Activated CD4-positive, alpha-beta T cell treated with anti-CD3 and anti-CD28 coated beads, Interleukin-2, amount 10 ng/mL, durations not matched to agents 7 days and 5 days (primary cell): ENCODE results near the gene PRCC. TPM values are rescaled to one million over a fixed set of nuclear protein-coding genes. Genes with fewer than 3 reads are reported as not detected.

Experiments
- CTCF ChIA-PET: fragments of 350-600 bp; sonication (Branson Sonifier 250); formaldehyde crosslinking; loops from one replicate; lab custom pipeline; 2021; ENCODE audit warnings: antibody characterized with exemption; lab: Charles Lee
- POLR2A ChIA-PET: fragments of 350-600 bp; sonication (Branson Sonifier 250); formaldehyde crosslinking; loops from one replicate; lab custom pipeline; 2021; ENCODE audit warnings: antibody characterized with exemption; lab: Charles Lee
- DNase-seq: peaks from one replicate; pipeline ENCODE4 v3.0.0-alpha.2; 2020
- H3K27ac Mint-ChIP-seq: one replicate; pipeline ENCODE4 v1.8.0; 2021; ENCODE audit warnings: mild to moderate bottlenecking, moderate library complexity, mixed read lengths
- H3K27me3 Mint-ChIP-seq: one replicate; pipeline ENCODE4 v1.8.0; 2021; ENCODE audit warnings: mixed read lengths
- H3K36me3 Mint-ChIP-seq: one replicate; pipeline ENCODE4 v1.8.0; 2021; ENCODE audit warnings: low read depth, mixed read lengths
- H3K4me1 Mint-ChIP-seq: one replicate; pipeline ENCODE4 v1.8.0; 2021; ENCODE audit warnings: mixed read lengths
- H3K4me3 Mint-ChIP-seq: one replicate; pipeline ENCODE4 v1.8.0; 2021; ENCODE audit warnings: mild to moderate bottlenecking, moderate library complexity, mixed read lengths
- H3K9me3 Mint-ChIP-seq: one replicate; pipeline ENCODE4 v1.8.0; 2021; ENCODE audit warnings: mixed read lengths
- total RNA-seq, 2 experiments: library from RNA; stranded (reverse); gene quantifications; one replicate each; pipeline ENCODE4 v1.2.3, GENCODE V29; 2021

PRCC gene
- total RNA-seq, 2 experiments from 2014 or later, result 70.6 to 87.7 TPM

- Mint-ChIP-seq H3K4me1 (peaks cover 76% of the 10 kb centered on the region), H3K27me3 (no peaks in the 10 kb centered on the region), H3K27ac (peak overlapping the region; percentile 91), H3K4me3 (no peak overlapping the region), H3K9me3 (no peaks in the 10 kb centered on the region), H3K36me3 (peaks cover 70% of the 10 kb centered on the region)
- DNase-seq, result no peak
- CTCF ChIA-PET, result interaction anchor here (1.6 to 2.0 kb wide), 2 partner anchors 15 to 21 kb away, joined by 5 to 6 read pairs; no protein-coding TSS in a partner anchor
- POLR2A ChIA-PET, result no interaction called here
Measured at GRCh38 chr1:156745881-156746280, 21.5 kb upstream of the PRCC start.

DNA sequence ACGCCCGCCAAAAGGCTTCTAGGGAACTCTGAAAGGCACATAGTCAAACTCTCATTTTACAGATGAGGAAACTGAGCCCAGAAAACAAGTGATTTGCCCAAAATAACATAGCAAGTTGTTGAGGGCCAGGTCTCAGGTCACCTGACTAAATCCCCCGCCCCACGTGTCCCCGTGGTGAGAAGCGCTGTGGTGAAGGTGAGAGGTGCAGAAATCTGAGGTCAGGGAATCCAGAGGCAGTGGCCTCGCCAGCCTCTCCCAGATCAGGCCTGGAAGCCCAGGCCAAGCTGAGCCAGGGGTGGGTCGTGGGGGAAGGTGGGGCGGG lies 21.0 kb upstream of the PRCC start:
- ChIA-PET CTCF (interaction anchor here (1.6 to 2.0 kb wide), 2 partner anchors 14 to 21 kb away, joined by 5 to 6 read pairs; no protein-coding TSS in a partner anchor), POLR2A (no interaction called here)
- Mint-ChIP-seq H3K27me3 (no peaks in the 10 kb centered on the region), H3K4me3 (peak overlapping the region; percentile 95), H3K36me3 (peaks cover 67% of the 10 kb centered on the region), H3K27ac (peak overlapping the region; percentile 91), H3K9me3 (no peaks in the 10 kb centered on the region), H3K4me1 (peaks cover 72% of the 10 kb centered on the region)
- DNase-seq, result no peak

DNA sequence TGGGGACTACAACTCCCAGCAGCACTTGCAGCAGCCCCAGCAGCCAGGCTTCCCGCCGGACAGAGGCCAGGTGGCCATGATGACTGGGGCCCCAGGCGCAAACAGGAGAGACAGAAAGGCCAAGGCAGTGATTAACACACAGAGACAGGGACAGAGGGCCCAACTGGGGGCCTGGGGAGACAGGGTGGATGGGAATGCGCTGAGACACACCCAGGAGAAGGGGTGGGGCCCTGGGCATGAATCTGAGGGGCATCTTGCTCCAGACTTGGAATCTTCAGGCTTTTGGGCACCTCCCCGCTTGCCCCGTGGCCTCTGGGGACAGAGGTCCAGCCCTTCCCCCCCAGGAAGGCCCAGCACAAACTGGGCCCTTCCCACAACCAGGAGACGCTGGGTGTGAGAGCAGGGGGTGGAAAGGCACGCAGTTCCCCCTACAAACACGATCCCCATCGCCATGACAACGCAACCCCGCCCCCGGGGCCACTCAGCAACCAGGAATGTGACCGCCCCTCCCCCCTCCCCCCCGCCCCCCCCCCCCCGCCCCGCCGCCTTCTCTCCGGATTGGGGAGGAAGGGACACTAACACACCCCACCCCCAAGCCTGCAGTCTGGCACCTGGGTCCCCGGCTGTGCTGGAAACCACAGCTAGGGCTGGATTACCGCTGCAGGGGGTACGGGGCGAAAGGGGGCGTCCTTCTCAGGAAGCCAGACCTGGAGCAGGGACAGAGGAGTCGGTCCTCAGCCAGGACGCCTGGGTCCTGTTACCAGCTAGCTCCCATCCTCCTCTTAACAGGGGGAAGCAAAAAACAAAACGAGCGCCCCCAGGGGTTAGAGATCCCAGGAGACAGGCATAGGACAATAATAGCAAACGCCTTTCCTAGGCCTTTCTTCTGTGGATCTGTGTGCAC lies 20.4 kb upstream of the PRCC start:
- Mint-ChIP-seq H3K27ac (peak overlapping the region; percentile 91), H3K4me1 (peaks cover 68% of the 10 kb centered on the region), H3K36me3 (peaks cover 62% of the 10 kb centered on the region), H3K27me3 (no peaks in the 10 kb centered on the region), H3K4me3 (peak overlapping the region; percentile 95), H3K9me3 (no peaks in the 10 kb centered on the region)
- ChIA-PET CTCF (interaction anchor here (0.8 to 2.0 kb wide), 8 partner anchors 14 to 145 kb away, joined by 3 to 15 read pairs (median 4); partner anchors contain the start of gene PRCC), POLR2A (no interaction called here)
- peak; percentile 52 for DNase-seq

DNA sequence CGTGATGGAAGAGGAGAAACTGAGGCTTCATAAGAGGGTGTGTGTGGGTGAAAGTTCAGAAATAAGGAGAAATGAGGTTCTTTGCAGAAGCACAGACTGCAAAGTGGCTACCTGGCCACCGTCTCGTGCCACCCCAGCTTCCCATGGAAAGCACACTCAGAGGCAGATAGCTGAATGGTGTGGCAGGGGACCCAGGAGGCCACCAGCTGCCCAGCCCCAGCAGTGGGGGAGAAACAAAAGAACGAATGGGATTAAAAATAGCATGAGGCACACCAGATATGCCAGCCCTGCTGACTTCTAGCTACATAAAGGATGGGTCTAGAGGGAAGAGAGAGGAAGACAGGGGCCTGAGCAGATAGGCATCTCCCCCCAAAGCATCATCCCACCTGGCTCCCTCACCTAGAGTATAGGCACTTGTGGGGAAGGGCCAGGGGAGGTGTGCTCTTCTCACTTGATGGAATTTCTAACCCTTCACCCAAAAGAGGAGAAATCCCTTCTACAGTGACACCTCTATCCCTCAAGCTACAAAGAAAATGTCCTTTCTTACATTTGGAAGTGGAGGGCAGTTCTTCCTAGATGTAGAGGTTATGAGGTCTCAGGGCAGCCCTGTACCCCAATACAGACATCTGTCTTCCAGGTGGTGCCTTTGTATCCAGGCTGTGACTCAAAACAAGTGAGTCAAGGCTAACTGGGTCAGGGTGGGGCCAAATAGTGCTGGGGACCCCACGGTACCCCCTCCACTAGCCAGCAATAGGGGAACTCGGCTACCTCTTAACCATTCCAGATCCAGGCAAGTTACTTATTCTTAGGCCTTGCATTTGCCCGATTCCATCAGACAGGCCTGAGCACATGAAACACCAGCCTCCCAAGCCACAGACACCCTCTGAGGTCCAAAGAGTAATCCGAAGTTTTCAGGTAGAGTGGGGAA lies 19.3 kb upstream of the PRCC start:
- POLR2A ChIA-PET, result no interaction called here
- Mint-ChIP-seq H3K36me3 (peaks cover 56% of the 10 kb centered on the region), H3K4me1 (peaks cover 64% of the 10 kb centered on the region)

GRCh38 chr1:156748670-156749418 lies 18.5 kb upstream of the PRCC start:
- ChIA-PET CTCF (no interaction called here), POLR2A (no interaction called here)
- Mint-ChIP-seq H3K9me3 (no peaks in the 10 kb centered on the region), H3K27ac (peak overlapping the region; percentile 91), H3K4me3 (peak overlapping the region; percentile 95), H3K4me1 (peaks cover 68% of the 10 kb centered on the region), H3K36me3 (peaks cover 49% of the 10 kb centered on the region), H3K27me3 (no peaks in the 10 kb centered on the region)
- no peak for DNase-seq

More for the DNA sequence above, 19.3 kb upstream of the PRCC start:
- Mint-ChIP-seq H3K27me3 (no peaks in the 10 kb centered on the region), H3K4me3 (peak overlapping the region; percentile 95), H3K9me3 (no peaks in the 10 kb centered on the region), H3K27ac (peak overlapping the region; percentile 91)
- DNase-seq, result no peak
- CTCF ChIA-PET, result interaction anchor here (0.8 to 1.5 kb wide), 7 partner anchors 10 to 144 kb away, joined by 3 to 15 read pairs (median 3); partner anchors contain the start of gene PRCC

GRCh38 chr1:156749419-156750118 lies 17.8 kb upstream of the PRCC start:
- Mint-ChIP-seq H3K27me3 (no peaks in the 10 kb centered on the region), H3K27ac (peak overlapping the region; percentile 91), H3K4me1 (peaks cover 69% of the 10 kb centered on the region), H3K4me3 (peak overlapping the region; percentile 95), H3K36me3 (peaks cover 46% of the 10 kb centered on the region), H3K9me3 (no peaks in the 10 kb centered on the region)
- no peak for DNase-seq
- ChIA-PET CTCF (interaction anchor here (1.1 to 1.6 kb wide), 2 partner anchors 8 to 24 kb away, joined by 5 read pairs; partner anchors contain the start of gene MRPL24), POLR2A (no interaction called here)

DNA sequence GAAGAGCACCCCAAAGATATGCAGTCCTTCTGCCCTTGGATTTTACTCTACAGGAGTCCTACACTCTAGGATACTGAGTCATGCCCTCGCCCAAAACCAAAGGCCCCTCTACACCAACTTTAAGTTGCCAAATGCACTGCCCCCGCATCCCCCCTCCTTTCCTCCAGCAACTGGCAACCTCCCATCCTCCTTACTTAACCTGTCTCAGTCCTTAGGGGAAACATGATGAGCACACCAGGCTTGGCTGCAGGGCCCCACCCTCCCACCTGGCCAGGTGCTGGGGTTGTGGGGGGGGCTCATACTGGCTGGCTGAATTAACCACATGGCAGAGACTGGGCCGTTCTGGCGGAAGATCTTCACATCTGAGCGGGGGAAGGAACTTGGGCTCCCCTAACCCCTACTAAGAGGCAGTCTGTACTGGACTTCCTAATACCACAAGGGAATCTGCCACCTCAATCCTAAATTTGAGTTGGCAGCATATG lies 17.1 kb upstream of the PRCC start:
- peaks cover 42% of the 10 kb centered on the region for H3K36me3 Mint-ChIP-seq
- no peak for DNase-seq
- POLR2A ChIA-PET, result interaction anchor here (1.3 kb wide), 1 partner anchor 7 kb away, joined by 3 read pairs; no protein-coding TSS in a partner anchor
- H3K9me3 Mint-ChIP-seq, result no peaks in the 10 kb centered on the region
- H3K27me3 Mint-ChIP-seq, result no peaks in the 10 kb centered on the region
- H3K27ac Mint-ChIP-seq, result peak overlapping the region; percentile 91
- peak overlapping the region; percentile 95 for H3K4me3 Mint-ChIP-seq
- CTCF ChIA-PET, result interaction anchor here (0.9 to 1.6 kb wide), 3 partner anchors 9 to 127 kb away, joined by 3 to 5 read pairs (median 5); partner anchors contain the start of gene MRPL24
- peaks cover 63% of the 10 kb centered on the region for H3K4me1 Mint-ChIP-seq

DNA sequence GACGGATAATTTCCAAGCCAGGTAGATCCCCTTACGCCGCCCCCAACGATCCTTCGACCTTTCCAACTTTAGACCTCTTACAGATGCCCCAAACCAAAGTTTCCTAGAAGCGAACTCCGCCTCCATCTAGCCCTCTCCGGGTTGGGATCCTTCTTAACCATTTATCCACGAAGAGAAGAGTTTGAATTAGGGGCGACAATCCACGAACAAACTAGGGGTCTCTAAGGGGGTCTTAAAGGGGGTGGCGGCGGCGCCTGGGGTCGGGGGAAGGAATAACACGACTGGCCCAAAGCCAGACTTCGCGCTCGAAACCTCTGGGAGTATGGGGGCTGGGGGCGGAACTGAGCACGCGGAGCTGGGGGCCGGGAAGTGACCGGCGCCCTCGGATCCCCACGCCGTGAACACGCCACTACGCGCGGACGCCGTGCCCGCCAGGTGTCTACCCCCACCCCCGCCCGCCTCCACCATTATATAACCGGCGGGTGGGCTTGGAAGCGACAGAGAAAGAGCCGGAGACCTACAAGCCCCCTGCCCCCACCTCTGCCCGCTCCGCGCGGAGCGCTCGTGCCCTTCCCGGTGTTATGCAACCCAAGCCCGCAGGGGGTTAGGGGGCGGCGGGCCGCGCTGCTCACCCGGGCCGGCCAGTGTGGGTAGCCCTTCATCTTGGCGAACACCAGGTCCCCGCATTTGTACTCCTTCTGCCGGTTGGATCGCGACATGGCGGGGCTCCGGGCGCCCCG lies 16.5 kb upstream of the PRCC start:
- peak; percentile 38 for DNase-seq
- peak overlapping the region; percentile 95 for H3K4me3 Mint-ChIP-seq
- no peaks in the 10 kb centered on the region for H3K9me3 Mint-ChIP-seq
- H3K36me3 Mint-ChIP-seq, result peaks cover 35% of the 10 kb centered on the region
- peaks cover 57% of the 10 kb centered on the region for H3K4me1 Mint-ChIP-seq
- H3K27me3 Mint-ChIP-seq, result no peaks in the 10 kb centered on the region
- ChIA-PET CTCF (interaction anchor here (0.9 to 2.4 kb wide), 8 partner anchors 10 to 177 kb away, joined by 3 to 13 read pairs (median 5); partner anchors contain the start of genes MRPL24, NTRK1 and PRCC), POLR2A (interaction anchor here (0.5 to 1.9 kb wide), 5 partner anchors 8 to 23 kb away, joined by 3 to 8 read pairs (median 3); partner anchors contain the start of genes ISG20L2, METTL25B and MRPL24)
- H3K27ac Mint-ChIP-seq, result peak overlapping the region; percentile 91

GRCh38 chr1:156751451-156751756 lies 15.9 kb upstream of the PRCC start, which contains the start of gene HDGF:
Gene HDGF (minus strand): TSS chr1:156751675. CDS start chr1:156751429, 246 bp downstream.
- Mint-ChIP-seq H3K27me3 (no peaks in the 10 kb centered on the region), H3K4me1 (peaks cover 51% of the 10 kb centered on the region), H3K36me3 (peaks cover 33% of the 10 kb centered on the region), H3K27ac (peak within 1 kb of the TSS; percentile 95), H3K4me3 (peak within 1 kb of the TSS; percentile 95), H3K9me3 (no peaks in the 10 kb centered on the region)
- no peak for DNase-seq
- ChIA-PET POLR2A (interaction anchor here (0.5 to 1.9 kb wide), 6 partner anchors 9 to 23 kb away, joined by 3 to 8 read pairs (median 4); partner anchors contain the start of genes ISG20L2, METTL25B, MRPL24 and PRCC), CTCF (interaction anchor here (0.9 to 2.4 kb wide), 8 partner anchors 9 to 177 kb away, joined by 3 to 13 read pairs (median 4); partner anchors contain the start of genes NTRK1 and PRCC)

- POLR2A ChIA-PET, result interaction anchor here (0.5 to 1.9 kb wide), 7 partner anchors 9 to 108 kb away, joined by 3 to 8 read pairs (median 3); partner anchors contain the start of genes ISG20L2, METTL25B, MRPL24 and PRCC
- Mint-ChIP-seq H3K4me3 (peak overlapping the region; percentile 90), H3K36me3 (peaks cover 33% of the 10 kb centered on the region), H3K27ac (peak overlapping the region; percentile 95), H3K9me3 (no peaks in the 10 kb centered on the region), H3K27me3 (no peaks in the 10 kb centered on the region), H3K4me1 (peaks cover 48% of the 10 kb centered on the region)
- CTCF ChIA-PET, result interaction anchor here (0.6 to 2.4 kb wide), 12 partner anchors 9 to 176 kb away, joined by 3 to 13 read pairs (median 3); partner anchors contain the start of genes ISG20L2, METTL25B, MRPL24 and NTRK1
- DNase-seq, result peak; percentile 98
Measured at GRCh38 chr1:156751757-156752481, 15.4 kb upstream of the PRCC start.
